Measurements from ENCODE around the gene JARID2.

The JARID2 gene

DNA sequence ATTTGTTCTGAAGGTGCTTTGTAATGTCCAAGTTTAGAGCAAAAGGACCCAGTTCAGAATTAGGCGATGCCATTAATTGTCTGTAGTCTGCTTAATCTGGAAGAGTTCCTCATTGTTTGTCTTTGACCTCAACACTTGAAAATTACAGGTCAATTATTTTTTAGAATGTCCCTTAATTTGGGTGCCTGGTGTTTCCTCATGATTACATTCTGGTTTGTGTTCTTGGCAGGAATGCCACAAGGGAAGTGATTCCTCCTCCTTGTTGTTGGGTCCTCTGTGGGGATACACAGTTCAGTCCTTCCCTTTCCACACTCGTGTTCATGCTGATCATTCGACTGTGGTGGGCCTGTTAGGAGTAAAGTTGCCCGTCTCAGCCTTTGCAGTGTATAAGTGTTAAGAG, 207.3 kb downstream of the JARID2 start:
- TF ChIP-seq SIN3A (IDR thresholded peaks at IDR 0.05; ENCODE audit: borderline replicate concordance, insufficient read depth, low read length) (no peak), TAF1 (IDR thresholded peaks at IDR 0.05; ENCODE audit: borderline replicate concordance, insufficient read depth, low read length) (no peak), FOXP2 (optimal IDR thresholded peaks at IDR 0.05; ENCODE audit: borderline replicate concordance, extremely low read depth, extremely low read length, insufficient read depth) (no peak), POLR2AphosphoS5 (IDR thresholded peaks at IDR 0.05; ENCODE audit: low read depth, low read length) (no peak)
- TF ChIP-seq, protein P1, sequence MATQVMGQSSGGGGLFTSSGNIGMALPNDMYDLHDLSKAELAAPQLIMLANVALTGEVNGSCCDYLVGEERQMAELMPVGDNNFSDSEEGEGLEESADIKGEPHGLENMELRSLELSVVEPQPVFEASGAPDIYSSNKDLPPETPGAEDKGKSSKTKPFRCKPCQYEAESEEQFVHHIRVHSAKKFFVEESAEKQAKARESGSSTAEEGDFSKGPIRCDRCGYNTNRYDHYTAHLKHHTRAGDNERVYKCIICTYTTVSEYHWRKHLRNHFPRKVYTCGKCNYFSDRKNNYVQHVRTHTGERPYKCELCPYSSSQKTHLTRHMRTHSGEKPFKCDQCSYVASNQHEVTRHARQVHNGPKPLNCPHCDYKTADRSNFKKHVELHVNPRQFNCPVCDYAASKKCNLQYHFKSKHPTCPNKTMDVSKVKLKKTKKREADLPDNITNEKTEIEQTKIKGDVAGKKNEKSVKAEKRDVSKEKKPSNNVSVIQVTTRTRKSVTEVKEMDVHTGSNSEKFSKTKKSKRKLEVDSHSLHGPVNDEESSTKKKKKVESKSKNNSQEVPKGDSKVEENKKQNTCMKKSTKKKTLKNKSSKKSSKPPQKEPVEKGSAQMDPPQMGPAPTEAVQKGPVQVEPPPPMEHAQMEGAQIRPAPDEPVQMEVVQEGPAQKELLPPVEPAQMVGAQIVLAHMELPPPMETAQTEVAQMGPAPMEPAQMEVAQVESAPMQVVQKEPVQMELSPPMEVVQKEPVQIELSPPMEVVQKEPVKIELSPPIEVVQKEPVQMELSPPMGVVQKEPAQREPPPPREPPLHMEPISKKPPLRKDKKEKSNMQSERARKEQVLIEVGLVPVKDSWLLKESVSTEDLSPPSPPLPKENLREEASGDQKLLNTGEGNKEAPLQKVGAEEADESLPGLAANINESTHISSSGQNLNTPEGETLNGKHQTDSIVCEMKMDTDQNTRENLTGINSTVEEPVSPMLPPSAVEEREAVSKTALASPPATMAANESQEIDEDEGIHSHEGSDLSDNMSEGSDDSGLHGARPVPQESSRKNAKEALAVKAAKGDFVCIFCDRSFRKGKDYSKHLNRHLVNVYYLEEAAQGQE (IDR thresholded peaks at IDR 0.05; ENCODE audit: insufficient read depth in 1 of 2, low read depth in 2 of 2, low read length in 2 of 2) = no peak

DNA sequence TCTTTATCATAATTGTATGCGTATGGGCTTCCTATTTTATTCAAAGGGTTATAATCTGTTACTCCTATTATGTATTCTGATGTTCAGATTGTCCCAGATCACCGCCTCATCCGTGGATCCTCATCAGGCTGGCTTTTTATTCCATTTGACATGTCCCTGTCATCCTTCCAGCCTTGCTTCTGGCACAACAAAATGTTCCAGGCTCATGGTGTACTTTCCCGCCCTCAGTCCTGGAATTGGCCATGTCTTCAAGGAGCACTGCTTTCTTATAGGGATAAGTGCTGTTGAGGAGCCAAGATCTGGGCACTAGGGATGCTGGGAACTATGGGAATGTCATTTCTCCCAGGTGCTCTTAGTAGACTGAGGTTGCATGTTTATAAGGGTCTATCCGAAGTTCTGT, 207.8 kb downstream of the JARID2 start:
- TF ChIP-seq FOXP2 (optimal IDR thresholded peaks at IDR 0.05; ENCODE audit: borderline replicate concordance, extremely low read depth, extremely low read length, insufficient read depth) (no peak), POLR2AphosphoS5 (IDR thresholded peaks at IDR 0.05; ENCODE audit: low read depth, low read length) (no peak), TAF1 (IDR thresholded peaks at IDR 0.05; ENCODE audit: borderline replicate concordance, insufficient read depth, low read length) (no peak), SIN3A (IDR thresholded peaks at IDR 0.05; ENCODE audit: borderline replicate concordance, insufficient read depth, low read length) (no peak)
- TF ChIP-seq, protein P1 (IDR thresholded peaks at IDR 0.05; ENCODE audit: insufficient read depth in 1 of 2, low read depth in 2 of 2, low read length in 2 of 2) = no peak

DNA sequence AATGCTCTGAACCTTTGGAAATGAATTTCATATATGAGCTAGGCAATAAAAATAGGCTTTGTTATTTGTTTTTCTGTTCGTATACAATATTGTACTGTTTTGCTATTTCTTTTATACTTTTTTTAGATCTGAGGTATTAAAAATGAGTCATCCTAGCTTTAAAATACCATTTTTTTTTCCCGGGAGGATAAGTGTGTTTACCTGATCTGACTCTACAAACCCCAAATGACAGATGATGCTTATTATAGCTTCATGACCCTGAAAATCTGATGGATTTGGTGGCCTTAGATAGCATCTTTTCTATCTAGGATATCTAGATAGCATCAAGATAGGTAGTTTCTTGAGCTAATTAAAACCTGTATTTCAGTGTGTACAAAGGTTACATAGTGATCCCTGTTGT, 210.6 kb downstream of the JARID2 start:
- TF ChIP-seq TAF1 (IDR thresholded peaks at IDR 0.05; ENCODE audit: borderline replicate concordance, insufficient read depth, low read length) = no peak
- TF ChIP-seq, protein P1 (IDR thresholded peaks at IDR 0.05; ENCODE audit: insufficient read depth in 1 of 2, low read depth in 2 of 2, low read length in 2 of 2) = no peak
- TF ChIP-seq SIN3A (IDR thresholded peaks at IDR 0.05; ENCODE audit: borderline replicate concordance, insufficient read depth, low read length) = no peak
- TF ChIP-seq FOXP2 (optimal IDR thresholded peaks at IDR 0.05; ENCODE audit: borderline replicate concordance, extremely low read depth, extremely low read length, insufficient read depth) = no peak
- no peak for TF ChIP-seq POLR2AphosphoS5 (IDR thresholded peaks at IDR 0.05; ENCODE audit: low read depth, low read length)

DNA sequence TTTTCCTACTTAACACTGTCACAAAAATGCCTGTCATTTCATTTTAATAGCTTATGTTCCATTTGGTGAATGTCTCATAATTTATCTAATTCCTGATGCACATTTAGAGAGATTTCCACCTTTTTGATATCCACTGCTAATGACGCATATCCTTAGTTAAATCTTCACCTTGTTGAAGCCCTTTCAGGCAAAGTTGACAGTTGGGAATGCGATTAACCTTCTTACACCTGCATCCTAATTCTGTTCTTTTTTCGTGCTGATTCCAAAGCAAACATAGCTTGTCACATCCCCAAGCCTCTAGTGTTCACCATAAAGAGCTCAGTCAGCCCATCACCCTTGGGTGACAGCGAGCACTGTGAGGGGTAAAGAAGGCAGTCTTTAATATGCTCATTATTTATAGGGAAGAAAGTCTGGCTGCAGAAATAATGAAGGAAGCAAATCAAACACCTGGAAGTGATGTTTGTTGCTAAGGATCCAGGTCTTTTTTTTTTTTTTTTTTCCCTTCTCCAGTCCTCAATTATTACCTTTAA, 211.3 kb downstream of the JARID2 start:
- TF ChIP-seq FOXP2 (optimal IDR thresholded peaks at IDR 0.05; ENCODE audit: borderline replicate concordance, extremely low read depth, extremely low read length, insufficient read depth) (no peak), SIN3A (IDR thresholded peaks at IDR 0.05; ENCODE audit: borderline replicate concordance, insufficient read depth, low read length) (no peak), POLR2AphosphoS5 (IDR thresholded peaks at IDR 0.05; ENCODE audit: low read depth, low read length) (no peak), TAF1 (IDR thresholded peaks at IDR 0.05; ENCODE audit: borderline replicate concordance, insufficient read depth, low read length) (no peak)
- TF ChIP-seq, protein P1 (IDR thresholded peaks at IDR 0.05; ENCODE audit: insufficient read depth in 1 of 2, low read depth in 2 of 2, low read length in 2 of 2) = no peak
